IMR-90 (cell line): ENCODE data around the gene SLC6A4. TPM values are rescaled to one million over a fixed set of nuclear protein-coding genes. Genes with fewer than 3 reads are reported as not detected.

Experiments used
- ATAC-seq: fragments of 200-7000 bp; cut with Tn5 transposase; 2 replicates; pipeline ENCODE4 v1.9.1; 2020; ENCODE audit warnings: low read depth, mild to moderate bottlenecking, moderate library complexity
- BruUV-seq: library from RNA; stranded (reverse); fragments of 400-500 nt; replicated peaks from 2 replicates; lab custom pipeline; 2021; lab: Mats Ljungman, UMichigan
- CTCF ChIA-PET: fragments of 300-600 bp; formaldehyde crosslinking; extraction: SDS; loops from one replicate; lab custom pipeline; 2021; ENCODE audit warnings: antibody characterized with exemption; lab: Yijun Ruan, JAX
- POLR2A ChIA-PET: fragments of 300-600 bp; sonication (Branson Sonifier 250); formaldehyde crosslinking; loops from one replicate; lab custom pipeline; 2022; ENCODE audit warnings: antibody characterized with exemption; ENCODE audit not compliant: unreplicated experiment; lab: Charles Lee
- DNase-seq: peaks from one replicate; pipeline ENCODE4 v3.0.0; 2013
- H2AFZ ChIP-seq: replicated peaks from 2 replicates; pipeline ENCODE3; 2013; ENCODE audit warnings: low read length, mild to moderate bottlenecking; ENCODE audit not compliant: poor library complexity
- H2AK5ac ChIP-seq: 2 replicates; pipeline ENCODE4 v1.6.1; 2013; ENCODE audit warnings: low read depth, low read length, inconsistent platforms
- H2AK9ac ChIP-seq: replicated peaks from 2 replicates; pipeline ENCODE3; 2013; ENCODE audit warnings: mild to moderate bottlenecking, low read depth, low read length, moderate library complexity; ENCODE audit not compliant: poor library complexity
- H2BK120ac ChIP-seq: 2 replicates; pipeline ENCODE4 v1.6.1; 2013; ENCODE audit warnings: low read depth, low read length, inconsistent platforms
- H2BK15ac ChIP-seq: 3 replicates; pipeline ENCODE4 v1.6.1; 2013; ENCODE audit warnings: low read depth, low read length, inconsistent platforms
- H2BK20ac ChIP-seq: 2 replicates; pipeline ENCODE4 v1.6.1; 2013; ENCODE audit warnings: low read depth, mild to moderate bottlenecking, inconsistent platforms, low read length, moderate library complexity
- H2BK5ac ChIP-seq: 2 replicates; pipeline ENCODE4 v1.6.1; 2013; ENCODE audit warnings: mild to moderate bottlenecking, low read depth, low read length, inconsistent platforms; ENCODE audit not compliant: poor library complexity, severe bottlenecking
- H3K14ac ChIP-seq: replicated peaks from 2 replicates; pipeline ENCODE4 v1.6.1; 2013; ENCODE audit warnings: low read depth, low read length, inconsistent platforms
- H3K18ac ChIP-seq: 2 replicates; pipeline ENCODE4 v1.6.1; 2013; ENCODE audit warnings: low read depth, low read length, control low read depth
- H3K23ac ChIP-seq: 2 replicates; pipeline ENCODE4 v1.6.1; 2013; ENCODE audit warnings: low read depth, low read length, inconsistent platforms
- H3K27ac ChIP-seq: 2 replicates; pipeline ENCODE4 v1.5.1; 2013; ENCODE audit warnings: mild to moderate bottlenecking, control low read depth, low read length; ENCODE audit not compliant: insufficient read depth
- H3K27me3 ChIP-seq: 2 replicates; pipeline ENCODE4 v1.6.1; 2013; ENCODE audit warnings: low read length; ENCODE audit not compliant: control insufficient read depth, insufficient read depth
- H3K36me3 ChIP-seq: 2 replicates; pipeline ENCODE4 v1.6.1; 2013; ENCODE audit warnings: low read length, mixed read lengths; ENCODE audit not compliant: control insufficient read depth, insufficient read depth
- H3K4ac ChIP-seq: 2 replicates; pipeline ENCODE4 v1.6.1; 2013; ENCODE audit warnings: low read depth, low read length, inconsistent platforms
- H3K4me1 ChIP-seq: 2 replicates; pipeline ENCODE4 v1.6.1; 2013; ENCODE audit warnings: low read length, mixed read lengths; ENCODE audit not compliant: control insufficient read depth, insufficient read depth
- H3K4me2 ChIP-seq: 2 replicates; pipeline ENCODE4 v1.6.1; 2013; ENCODE audit warnings: low read depth, mild to moderate bottlenecking, control low read depth, low read length, moderate library complexity
- H3K4me3 ChIP-seq: 2 replicates; pipeline ENCODE4 v1.5.1; 2013; ENCODE audit warnings: low read depth, mild to moderate bottlenecking, control low read depth, low read length, moderate library complexity; ENCODE audit not compliant: insufficient read depth
- H3K56ac ChIP-seq: 2 replicates; pipeline ENCODE4 v1.6.1; 2013; ENCODE audit warnings: low read length, inconsistent platforms; ENCODE audit not compliant: insufficient read depth; ENCODE audit errors: extremely low read depth
- H3K79me1 ChIP-seq, 2 experiments: 2 replicates each; pipeline ENCODE4 v1.6.1; 2013; ENCODE audit warnings: low read length in 2 of 2, inconsistent platforms in 1 of 2, low read depth in 1 of 2
- H3K9ac ChIP-seq: 2 replicates; pipeline ENCODE4 v1.6.1; 2013; ENCODE audit warnings: low read depth, low read length, control low read depth
- H3K9me1 ChIP-seq: 2 replicates; pipeline ENCODE4 v1.6.1; 2013; ENCODE audit warnings: low read length, inconsistent platforms; ENCODE audit not compliant: insufficient read depth
- H3K9me3 ChIP-seq: 2 replicates; pipeline ENCODE4 v1.6.1; 2013; ENCODE audit warnings: low read length; ENCODE audit not compliant: control insufficient read depth, insufficient read depth
- H4K20me1 ChIP-seq: 2 replicates; pipeline ENCODE4 v1.6.1; 2013; ENCODE audit warnings: low read length, inconsistent platforms; ENCODE audit not compliant: insufficient read depth
- H4K5ac ChIP-seq: 2 replicates; pipeline ENCODE4 v1.6.1; 2013; ENCODE audit warnings: mild to moderate bottlenecking, low read depth, low read length, control low read depth
- H4K8ac ChIP-seq, 2 experiments: 2 replicates each; pipeline ENCODE4 v1.6.1; 2013; ENCODE audit warnings: low read depth in 2 of 2, low read length in 2 of 2, control low read depth in 1 of 2, inconsistent platforms in 1 of 2
- H4K91ac ChIP-seq: 2 replicates; pipeline ENCODE4 v1.6.1; 2013; ENCODE audit warnings: low read depth, low read length, inconsistent platforms; ENCODE audit not compliant: insufficient read depth
- BHLHE40 ChIP-seq: fragments of 150-350 bp; IDR thresholded peaks from 2 replicates; pipeline ENCODE4 v1.6.1; 2016; ENCODE audit warnings: mild to moderate bottlenecking, low read depth, low read length
- CEBPB ChIP-seq: IDR thresholded peaks from 2 replicates; pipeline ENCODE4 v1.6.1; 2012; ENCODE audit warnings: low read depth, low read length, improper control_type of control experiment
- CHD1 ChIP-seq: IDR thresholded peaks from 2 replicates; pipeline ENCODE4 v1.6.1; 2012; ENCODE audit warnings: low read depth, low read length, improper control_type of control experiment
- CTCF ChIP-seq: conservative IDR thresholded peaks from 2 replicates; pipeline ENCODE4 v1.5.1; 2012; ENCODE audit warnings: mild to moderate bottlenecking, low read depth, low read length, improper control_type of control experiment
- ELK1 ChIP-seq: fragments of 150-350 bp; IDR thresholded peaks from 2 replicates; pipeline ENCODE4 v1.6.1; 2016; ENCODE audit warnings: low read depth, mild to moderate bottlenecking, low read length, moderate library complexity, borderline replicate concordance
- FOS ChIP-seq: fragments of 150-350 bp; IDR thresholded peaks from 2 replicates; pipeline ENCODE4 v1.6.1; 2016; ENCODE audit warnings: low read depth, low read length
- MAFK ChIP-seq: IDR thresholded peaks from 2 replicates; pipeline ENCODE4 v1.6.1; 2012; ENCODE audit warnings: low read depth, low read length, improper control_type of control experiment
- MAZ ChIP-seq: IDR thresholded peaks from 2 replicates; pipeline ENCODE4 v1.6.1; 2012; ENCODE audit warnings: low read depth, mild to moderate bottlenecking, low read length, improper control_type of control experiment, moderate library complexity, borderline replicate concordance
- MXI1 ChIP-seq: IDR thresholded peaks from 2 replicates; pipeline ENCODE4 v1.6.1; 2012; ENCODE audit warnings: low read depth, mild to moderate bottlenecking, low read length, moderate library complexity, borderline replicate concordance
- NFE2L2 ChIP-seq: fragments of 150-350 bp; IDR thresholded peaks from 2 replicates; pipeline ENCODE4 v1.6.1; 2016; ENCODE audit warnings: low read depth, mild to moderate bottlenecking, low read length
- POLR2A ChIP-seq: IDR thresholded peaks from 2 replicates; pipeline ENCODE4 v1.6.1; 2012; ENCODE audit warnings: mild to moderate bottlenecking, low read depth, low read length
- RAD21 ChIP-seq: IDR thresholded peaks from 2 replicates; pipeline ENCODE4 v1.6.1; 2012; ENCODE audit warnings: low read length, improper control_type of control experiment
- RCOR1 ChIP-seq: IDR thresholded peaks from 2 replicates; pipeline ENCODE4 v1.6.1; 2012; ENCODE audit warnings: mild to moderate bottlenecking, low read length, improper control_type of control experiment; ENCODE audit not compliant: insufficient replicate concordance
- RFX5 ChIP-seq: IDR thresholded peaks from 2 replicates; pipeline ENCODE4 v1.8.0; 2012; ENCODE audit warnings: low read depth, mild to moderate bottlenecking, low read length, moderate library complexity
- SMC3 ChIP-seq: fragments of 150-350 bp; IDR thresholded peaks from 2 replicates; pipeline ENCODE4 v1.6.1; 2016; ENCODE audit warnings: low read depth, mild to moderate bottlenecking, antibody characterized with exemption, low read length, moderate library complexity
- USF2 ChIP-seq: fragments of 150-350 bp; IDR thresholded peaks from 2 replicates; pipeline ENCODE4 v1.6.1; 2017; ENCODE audit warnings: mild to moderate bottlenecking, antibody characterized with exemption, low read length, low read depth
- WGBS, 2 experiments: methylation state at CpG; one replicate each; pipeline versions ENCODE4 v1.1.5 to v1.1.7; 2013; ENCODE audit warnings: missing lambda C conversion rate in 2 of 2; ENCODE audit not compliant: insufficient read length in 1 of 2; ENCODE audit errors: extremely low coverage in 2 of 2; 5-methylcytosine and 5-hydroxymethylcytosine counted together
- dilution Hi-C: fragments of 300-500 bp; cut with HindIII; formaldehyde crosslinking; loops from one replicate; pipeline ENCODE4 v1.14.3; 2018; ENCODE audit warnings: low sequenced_read_pairs; ENCODE audit not compliant: unreplicated experiment
- in situ Hi-C: fragments of 300-500 bp; cut with MboI; formaldehyde crosslinking; loops from 3 replicates; pipeline ENCODE4 v1.14.3; 2019; ENCODE audit warnings: low sequenced_read_pairs, inconsistent platforms, mixed read lengths
- intact Hi-C: fragments of 100-400 bp; cut with micrococcal nuclease; formaldehyde crosslinking; loops from 2 replicates; pipeline ENCODE4 v1.10.0; 2022
- polyA plus RNA-seq, 3 experiments: library from polyadenylated mRNA; depleted of rRNA; stranded (reverse); fragments of >200 nt; gene quantifications; 2 replicates each; pipeline ENCODE4 v1.2.3, GENCODE V29; 2012; ENCODE audit warnings: low replicate concordance in 1 of 3
- total RNA-seq: library from RNA; depleted of rRNA; stranded (reverse); fragments of >200 nt; gene quantifications from 2 replicates; pipeline ENCODE4 v1.2.3, GENCODE V29; 2012

Gene SLC6A4
- total and polyA plus RNA-seq, 2 of the 4 experiments (the other 2 are of a cell fraction), result under 0.01 TPM; not detected in 1

GRCh38 chr17:30174556-30174955 is 60.9 kb downstream of the SLC6A4 start:
- no peak for DNase-seq
- H3K9me3 ChIP-seq, result no peaks in the 10 kb centered on the region
- intact Hi-C loops, result no loop called here
- H2BK15ac ChIP-seq, result no peak overlapping the region
- H3K4ac ChIP-seq, result no peak overlapping the region
- H2BK20ac ChIP-seq, result no peak overlapping the region
- H2AK9ac ChIP-seq, result no peak overlapping the region
- peaks cover 17 to 35% of the 10 kb centered on the region in 2 experiments for H3K79me1 ChIP-seq
- H3K9me1 ChIP-seq, result no peaks in the 10 kb centered on the region
- H3K4me2 ChIP-seq, result no peak overlapping the region
- no peak overlapping the region for H2AFZ ChIP-seq
- BruUV-seq, result no TSS peak
- H3K4me3 ChIP-seq, result no peak overlapping the region
- no peak overlapping the region for H2BK5ac ChIP-seq
- no peak overlapping the region for H3K14ac ChIP-seq
- no peak overlapping the region for H3K27ac ChIP-seq
- H2AK5ac ChIP-seq, result no peak overlapping the region
- H3K27me3 ChIP-seq, result no peaks in the 10 kb centered on the region
- TF ChIP-seq RFX5, result no peak
- no peak for TF ChIP-seq SMC3
- TF ChIP-seq ELK1, result no peak
- TF ChIP-seq USF2, result no peak
- TF ChIP-seq POLR2A, result no peak
- no peak for TF ChIP-seq RAD21
- TF ChIP-seq BHLHE40, result no peak
- TF ChIP-seq FOS, result no peak
- TF ChIP-seq RCOR1, result no peak
- no peak for TF ChIP-seq CHD1
- TF ChIP-seq CTCF, result no peak
- no peak for TF ChIP-seq MAFK
- TF ChIP-seq CEBPB, result no peak
- no peak for TF ChIP-seq MXI1
- TF ChIP-seq NFE2L2, result no peak
- TF ChIP-seq MAZ, result no peak
- no peak overlapping the region for H3K56ac ChIP-seq
- ChIA-PET POLR2A (interaction anchor here (0.5 to 0.6 kb wide), 2 partner anchors 13 to 560 kb away, joined by 3 read pairs; no protein-coding TSS in a partner anchor), CTCF (no interaction called here)
- no peak overlapping the region for H2BK120ac ChIP-seq
- no CpG with 5 or more reads among the region's 1 CpG for WGBS, 2 experiments
- no peak overlapping the region for H4K5ac ChIP-seq
- no peak overlapping the region for H3K9ac ChIP-seq
- H3K36me3 ChIP-seq, result peaks cover 12% of the 10 kb centered on the region
- H3K23ac ChIP-seq, result no peak overlapping the region
- no peak overlapping the region for H4K8ac ChIP-seq
- no peak overlapping the region for H4K91ac ChIP-seq
- in situ Hi-C loops, result no loop called here
- H3K18ac ChIP-seq, result no peak overlapping the region
- H4K20me1 ChIP-seq, result 0 out of 2 replicates have a peak, but pooled peaks cover 5% of the 10 kb centered on the region
- dilution Hi-C loops, result no loop called here
- ATAC-seq, result no peak
- H3K4me1 ChIP-seq, result no peaks in the 10 kb centered on the region
